Measurements from ENCODE around the gene THSD7B.

GRCh38 chr2:137369106-137369505 is 603.8 kb downstream of the THSD7B start:
- TF ChIP-seq POLR2A (IDR thresholded peaks at IDR 0.05) (no peak), CTCF (IDR thresholded peaks at IDR 0.05) (no peak)
